ENCODE results near the gene FCN1.

GRCh38 chr9:134922066-134922931 lies 4.6 kb upstream of the FCN1 start:
- TF ChIP-seq CTCF (IDR thresholded peaks at IDR 0.05): no peak
- TF ChIP-seq ZFX (IDR thresholded peaks at IDR 0.05; ENCODE audit: borderline replicate concordance): no peak
